H1 (cell line): ENCODE data around the gene DNAAF5. TPM values are rescaled to one million over a fixed set of nuclear protein-coding genes. Genes with fewer than 3 reads are reported as not detected.

Source experiments
- CTCF ChIA-PET: fragments of 300-600 bp; sonication (Branson Sonifier 250); formaldehyde crosslinking; loops from one replicate; lab custom pipeline; 2021; ENCODE audit not compliant: partially characterized antibody; lab: Charles Lee
- POLR2A ChIA-PET: fragments of 300-600 bp; sonication (Branson Sonifier 250); formaldehyde crosslinking; loops from one replicate; lab custom pipeline; 2021; ENCODE audit warnings: inconsistent platforms; ENCODE audit not compliant: partially characterized antibody; lab: Charles Lee
- DNase-seq, 2 experiments: peaks; one replicate each; pipeline versions ENCODE4 v3.0.0 to v3.0.0-alpha.2; 2010 to 2022; ENCODE audit warnings: low spot score in 2 of 2, low read depth in 1 of 2, mixed read lengths in 1 of 2
- FAIRE-seq: peaks from 2 replicates; lab custom pipeline; 2011; peaks lifted over from hg19 to GRCh38; lab: Jason Lieb, UNC
- H2AFZ ChIP-seq: 2 replicates; pipeline ENCODE4 v1.8.1; 2012; ENCODE audit warnings: low read length, inconsistent platforms
- H2AK5ac ChIP-seq: 2 replicates; pipeline ENCODE4 v1.6.1; 2013; ENCODE audit warnings: low read depth, low read length
- H2BK120ac ChIP-seq: replicated peaks from 2 replicates; pipeline ENCODE3; 2013; ENCODE audit warnings: low read depth, low read length, inconsistent platforms
- H2BK12ac ChIP-seq: 2 replicates; pipeline ENCODE4 v1.6.1; 2013; ENCODE audit warnings: low read depth, low read length
- H2BK15ac ChIP-seq: 2 replicates; pipeline ENCODE4 v1.6.1; 2013; ENCODE audit warnings: low read length
- H2BK20ac ChIP-seq: 2 replicates; pipeline ENCODE4 v1.6.1; 2013; ENCODE audit warnings: low read length
- H2BK5ac ChIP-seq: 2 replicates; pipeline ENCODE4 v1.6.1; 2013; ENCODE audit warnings: low read depth, low read length
- H3K14ac ChIP-seq: 2 replicates; pipeline ENCODE4 v1.6.1; 2013; ENCODE audit warnings: inconsistent platforms; ENCODE audit not compliant: insufficient read length
- H3K18ac ChIP-seq: 2 replicates; pipeline ENCODE4 v1.6.1; 2013; ENCODE audit warnings: low read length; ENCODE audit errors: extremely low read depth
- H3K23ac ChIP-seq: 2 replicates; pipeline ENCODE4 v1.6.1; 2013; ENCODE audit warnings: inconsistent platforms; ENCODE audit not compliant: insufficient read length
- H3K23me2 ChIP-seq: 2 replicates; pipeline ENCODE4 v1.6.1; 2013; ENCODE audit warnings: low read depth, low read length
- H3K27ac ChIP-seq: 2 replicates; pipeline ENCODE4 v1.6.1; 2011; ENCODE audit warnings: low read depth, low read length, inconsistent platforms
- H3K27me3 ChIP-seq, 4 experiments: replicated peaks in 1 of 4; 1 replicate in 1 of 4; 2 replicates in 3 of 4; pipeline versions ENCODE4 v1.6.1 to v1.8.1; 2011 to 2013; ENCODE audit warnings: low read length in 3 of 4, mild to moderate bottlenecking in 3 of 4, inconsistent platforms in 2 of 4, mixed read lengths in 2 of 4, moderate library complexity in 1 of 4; ENCODE audit not compliant: control insufficient read depth in 3 of 4, insufficient read depth in 3 of 4; ENCODE audit errors: extremely low read depth in 1 of 4
- H3K36me3 ChIP-seq, 4 experiments: 2 replicates each; pipeline versions ENCODE4 v1.6.1 to v1.8.1; 2011 to 2013; ENCODE audit warnings: mild to moderate bottlenecking in 4 of 4, low read length in 3 of 4, moderate library complexity in 2 of 4, control low read depth in 1 of 4, inconsistent platforms in 1 of 4; ENCODE audit not compliant: insufficient read depth in 4 of 4, control insufficient read depth in 2 of 4
- H3K4ac ChIP-seq: replicated peaks from 2 replicates; pipeline ENCODE3; 2013; ENCODE audit warnings: low read length, low read depth, mixed read lengths, inconsistent platforms; ENCODE audit not compliant: insufficient read length
- H3K4me1 ChIP-seq, 4 experiments: replicated peaks in 1 of 4; 1 replicate in 1 of 4; 2 replicates in 3 of 4; pipeline versions ENCODE4 v1.6.1 to v1.8.1; 2011 to 2013; ENCODE audit warnings: low read length in 3 of 4, inconsistent platforms in 2 of 4, mixed read lengths in 1 of 4; ENCODE audit not compliant: insufficient read depth in 4 of 4, control insufficient read depth in 3 of 4
- H3K4me2 ChIP-seq, 2 experiments: 2 replicates each; pipeline versions ENCODE4 v1.6.1 to v1.8.1; 2011 to 2013; ENCODE audit warnings: low read depth in 2 of 2, low read length in 2 of 2, control low read depth in 1 of 2, inconsistent platforms in 1 of 2, mild to moderate bottlenecking in 1 of 2; ENCODE audit not compliant: insufficient read depth in 1 of 2
- H3K4me3 ChIP-seq, 4 experiments: fragments of 200-600, 300-600 bp in 1 of 4; sonication (generic), shearing (Covaris generic), sonication (Bioruptor Twin) in 1 of 4; 2 replicates each; pipeline versions ENCODE4 v1.5.1 to v1.8.1; 2011 to 2016; ENCODE audit warnings: low read length in 4 of 4, low read depth in 3 of 4, control low read depth in 2 of 4, inconsistent platforms in 2 of 4, mild to moderate bottlenecking in 2 of 4, mixed read lengths in 1 of 4, moderate library complexity in 1 of 4; ENCODE audit not compliant: insufficient read depth in 2 of 4; ENCODE audit errors: extremely low read depth in 1 of 4
- H3K56ac ChIP-seq: replicated peaks from 2 replicates; pipeline ENCODE3; 2013; ENCODE audit warnings: low read depth, mild to moderate bottlenecking, mixed read lengths, low read length, inconsistent platforms; ENCODE audit not compliant: insufficient read length
- H3K79me1 ChIP-seq: 2 replicates; pipeline ENCODE4 v1.6.1; 2013; ENCODE audit warnings: low read depth, low read length, control low read depth
- H3K79me2 ChIP-seq, 2 experiments: 2 replicates each; pipeline versions ENCODE4 v1.6.1 to v1.8.1; 2012 to 2013; ENCODE audit warnings: low read length in 2 of 2, mild to moderate bottlenecking in 2 of 2, inconsistent platforms in 1 of 2; ENCODE audit not compliant: insufficient read depth in 2 of 2, control insufficient read depth in 1 of 2
- H3K9ac ChIP-seq, 4 experiments: replicated peaks in 1 of 4; 1 replicate in 1 of 4; 2 replicates in 3 of 4; pipeline versions ENCODE4 v1.6.1 to v1.8.1; 2011 to 2013; ENCODE audit warnings: low read depth in 3 of 4, low read length in 3 of 4, control low read depth in 2 of 4, mild to moderate bottlenecking in 2 of 4, moderate library complexity in 2 of 4, inconsistent platforms in 1 of 4; ENCODE audit errors: extremely low read depth in 1 of 4
- H3K9me3 ChIP-seq, 2 experiments: 2 replicates each; pipeline versions ENCODE4 v1.6.1 to v1.8.1; 2012 to 2013; ENCODE audit warnings: mild to moderate bottlenecking in 2 of 2, moderate library complexity in 2 of 2, control low read depth in 1 of 2, inconsistent platforms in 1 of 2, low read depth in 1 of 2, low read length in 1 of 2, mixed read lengths in 1 of 2; ENCODE audit not compliant: insufficient read depth in 2 of 2
- H4K20me1 ChIP-seq, 2 experiments: replicated peaks in 1 of 2; 2 replicates each; pipeline versions ENCODE3 to v1.8.1; 2011 to 2013; ENCODE audit warnings: inconsistent platforms in 2 of 2, low read length in 2 of 2, mild to moderate bottlenecking in 1 of 2; ENCODE audit not compliant: insufficient read depth in 2 of 2, control insufficient read depth in 1 of 2
- H4K5ac ChIP-seq: 2 replicates; pipeline ENCODE4 v1.6.1; 2013; ENCODE audit warnings: low read length, low read depth, mixed read lengths, inconsistent platforms; ENCODE audit not compliant: insufficient read length
- H4K8ac ChIP-seq: 2 replicates; pipeline ENCODE4 v1.8.0; 2013; ENCODE audit warnings: mild to moderate bottlenecking, moderate library complexity, low read length, inconsistent platforms; ENCODE audit not compliant: insufficient read depth; ENCODE audit errors: extremely low read depth
- H4K91ac ChIP-seq: replicated peaks from 2 replicates; pipeline ENCODE3; 2013; ENCODE audit warnings: low read length, mixed read lengths, inconsistent platforms; ENCODE audit not compliant: insufficient read length
- POU5F1 ChIP-seq: IDR thresholded peaks from 2 replicates; pipeline ENCODE4 v1.6.1; 2011; ENCODE audit warnings: low read depth, mild to moderate bottlenecking, low read length, moderate library complexity
- SP2 ChIP-seq: IDR thresholded peaks from 2 replicates; pipeline ENCODE4 v1.6.1; 2012; ENCODE audit warnings: mild to moderate bottlenecking, low read length, inconsistent platforms
- TCF12 ChIP-seq: IDR thresholded peaks from 2 replicates; pipeline ENCODE4 v1.6.1; 2011; ENCODE audit warnings: low read depth, mild to moderate bottlenecking, low read length
- YY1 ChIP-seq: IDR thresholded peaks from 2 replicates; pipeline ENCODE4 v1.6.1; 2011; ENCODE audit warnings: low read depth, mild to moderate bottlenecking, low read length
- WGBS, 2 experiments: shearing (Covaris generic) in 1 of 2; methylation state at CpG; one replicate each; pipeline versions ENCODE4 v1.1.6 to v1.1.7; 2013 to 2015; ENCODE audit warnings: low lambda C conversion rate in 2 of 2, mixed read lengths in 2 of 2, inconsistent platforms in 1 of 2, low coverage in 1 of 2, missing lambda C conversion rate in 1 of 2; ENCODE audit not compliant: insufficient replicate concordance in 2 of 2, insufficient coverage in 1 of 2, insufficient read length in 1 of 2; ENCODE audit errors: extremely low coverage in 1 of 2, missing lambda C conversion rate in 1 of 2; 5-methylcytosine and 5-hydroxymethylcytosine counted together
- polyA plus RNA-seq, 7 experiments: library from polyadenylated mRNA; depleted of rRNA in 3 of 7; stranded (reverse) in 5 of 7; unstranded in 2 of 7; fragments of >200 nt in 5 of 7; fragments of 200-250 nt in 2 of 7; gene quantifications; 1 replicate in 5 of 7; 2 replicates in 1 of 7; 4 replicates in 1 of 7; pipeline versions ENCODE4 v1.2.1 to v1.2.3, GENCODE V29; 2011 to 2013; ENCODE audit warnings: missing spikeins in 2 of 7, mixed read lengths in 2 of 7
- total RNA-seq: library from RNA; stranded (reverse); fragmentation: NEBNext Ultra II Directional; extraction: Animal tissue kit (Norgen Biotek cat#: 25700); gene quantifications from 2 replicates; pipeline ENCODE4 v1.2.1, GENCODE V29; 2021

DNAAF5 gene
- total and polyA plus RNA-seq, 2 of the 8 experiments (the other 6 are each of a cell fraction or from before 2014, with no cell fraction given), result 55.1 to 95.9 TPM

DNA sequence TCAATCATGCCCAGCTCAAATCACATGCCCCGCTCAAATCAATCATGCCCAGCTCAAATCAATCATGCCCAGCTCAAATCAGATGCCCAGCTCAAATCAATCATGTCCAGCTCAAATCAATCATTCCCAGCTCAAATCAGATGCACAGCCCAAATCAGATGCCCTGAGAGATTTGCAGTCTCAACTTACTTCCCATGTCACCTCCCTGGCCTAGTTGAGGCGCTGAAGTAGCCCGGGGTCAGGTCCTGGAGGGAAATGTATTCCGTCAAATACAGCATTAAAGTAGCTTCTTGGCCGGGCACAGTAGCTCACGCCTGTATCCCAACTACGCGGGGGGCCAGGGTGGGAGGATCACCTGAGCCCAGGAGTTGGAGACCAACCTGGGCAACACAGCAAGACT lies 16.3 kb downstream of the DNAAF5 start:
- no peak overlapping the region for H2AFZ ChIP-seq
- H3K4me3 ChIP-seq, result no peak overlapping the region
- H2BK120ac ChIP-seq, result no peak overlapping the region
- peaks cover 0 to 32% of the 10 kb centered on the region in 2 experiments; a peak in 2 of 4 replicates for H3K79me2 ChIP-seq
- H3K4me2 ChIP-seq, result no peak overlapping the region
- H2BK20ac ChIP-seq, result no peak overlapping the region
- FAIRE-seq, result no peak
- TF ChIP-seq TCF12, result no peak
- no peak for TF ChIP-seq POU5F1
- no peak for TF ChIP-seq YY1
- TF ChIP-seq SP2, result no peak
- no peak overlapping the region for H2BK12ac ChIP-seq
- H3K9ac ChIP-seq, result no peak overlapping the region
- no peak overlapping the region for H4K5ac ChIP-seq
- no peak overlapping the region for H3K56ac ChIP-seq
- H2AK5ac ChIP-seq, result no peak overlapping the region
- H3K9me3 ChIP-seq, result no peaks in the 10 kb centered on the region
- H2BK5ac ChIP-seq, result no peak overlapping the region
- no peaks in the 10 kb centered on the region for H3K4me1 ChIP-seq
- peaks cover 5 to 15% (median 7%) of the 10 kb centered on the region in 4 experiments; a peak in 7 of 8 replicates for H3K36me3 ChIP-seq
- no peaks in the 10 kb centered on the region for H3K23me2 ChIP-seq
- H3K18ac ChIP-seq, result no peak overlapping the region
- peaks cover 10% of the 10 kb centered on the region for H3K79me1 ChIP-seq
- H3K27ac ChIP-seq, result no peak overlapping the region
- no peak overlapping the region for H3K14ac ChIP-seq
- no peak overlapping the region for H4K8ac ChIP-seq
- H3K23ac ChIP-seq, result no peak overlapping the region
- H4K91ac ChIP-seq, result no peak overlapping the region
- ChIA-PET POLR2A (interaction anchor here (0.9 kb wide), 1 partner anchor 282 kb away, joined by 3 read pairs; no protein-coding TSS in a partner anchor), CTCF (interaction anchor here (0.7 to 2.9 kb wide), 4 partner anchors 11 to 76 kb away, joined by 3 to 11 read pairs (median 3); no protein-coding TSS in a partner anchor)
- H3K4ac ChIP-seq, result no peak overlapping the region
- no peak overlapping the region for H2BK15ac ChIP-seq
- no peak for DNase-seq
- WGBS, 2 experiments, result 84% methylated on average over 8 of the region's 8 CpGs; no CpG with 5 or more reads in 1 of the 2 experiments
- no peaks in the 10 kb centered on the region; a peak in 1 of 7 replicates for H3K27me3 ChIP-seq
- peaks cover 0 to 21% of the 10 kb centered on the region in 2 experiments for H4K20me1 ChIP-seq
